ENCODE data around the gene RAC2. TPM values are rescaled to one million over a fixed set of nuclear protein-coding genes. Genes with fewer than 3 reads are reported as not detected.

Gene RAC2
- total and polyA plus RNA-seq, 2 of the 8 experiments (the other 6 are each of a cell fraction or from before 2014, with no cell fraction given): 2.3 to 4.3 TPM

DNA sequence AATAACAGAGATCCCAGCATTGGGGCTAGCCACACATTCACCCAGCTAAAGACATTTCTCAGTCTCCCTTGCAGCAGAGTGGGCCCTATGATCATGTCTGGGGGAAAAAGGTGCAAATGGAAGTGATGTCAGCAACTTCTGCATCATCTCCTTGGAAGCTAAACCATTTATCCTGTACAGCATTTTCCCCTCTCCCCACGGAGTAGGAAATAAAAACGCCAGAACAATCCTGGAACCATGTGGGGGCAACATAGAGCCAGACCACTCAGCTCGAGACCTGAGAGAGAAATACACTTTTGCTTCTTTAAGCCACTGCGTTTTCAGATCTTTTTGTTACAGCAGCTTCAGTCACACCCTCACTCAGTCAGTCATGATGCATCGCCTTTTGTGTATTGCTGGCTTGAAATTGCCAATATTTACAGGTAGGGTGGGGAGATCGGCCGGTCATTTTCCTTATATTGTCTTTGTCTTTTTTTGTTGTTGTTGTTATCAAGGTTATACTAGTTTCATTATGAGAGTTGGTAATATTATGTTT lies 9.1 kb upstream of the RAC2 start:
- H2AFZ ChIP-seq (ENCODE audit: low read length): no peak overlapping the region; the same call in 1 of the 2 replicates

More for the DNA sequence above, 9.1 kb upstream of the RAC2 start:
- Histone ChIP-seq H2BK5ac (ENCODE audit: low read depth, low read length) (no peak overlapping the region), H3K18ac (ENCODE audit: extremely low read depth, low read length) (no peak overlapping the region), H3K27me3 (replicated peaks in 1 of 4; ENCODE audit: control insufficient read depth in 3 of 4, extremely low read depth in 1 of 4, insufficient read depth in 3 of 4, low read length in 3 of 4) (no peaks in the 10 kb centered on the region), H2BK15ac (ENCODE audit: low read length) (no peak overlapping the region), H3K4me3 (ENCODE audit: extremely low read depth in 1 of 4, insufficient read depth in 2 of 4, low read depth in 3 of 4, low read length in 4 of 4) (no peak overlapping the region), H2BK12ac (ENCODE audit: low read depth, low read length) (no peak overlapping the region), H3K4me2 (ENCODE audit: insufficient read depth in 1 of 2, low read depth in 2 of 2, low read length in 2 of 2) (no peak overlapping the region), H3K79me2 (ENCODE audit: control insufficient read depth in 1 of 2, insufficient read depth in 2 of 2, low read length in 2 of 2) (no peaks in the 10 kb centered on the region), H3K56ac (replicated peaks; ENCODE audit: insufficient read length, low read depth, low read length) (no peak overlapping the region), H3K9ac (replicated peaks in 1 of 4; ENCODE audit: extremely low read depth in 1 of 4, low read depth in 3 of 4, low read length in 3 of 4) (no peak overlapping the region), H3K4ac (replicated peaks; ENCODE audit: insufficient read length, low read depth, low read length) (no peak overlapping the region), H3K79me1 (ENCODE audit: low read depth, low read length) (no peaks in the 10 kb centered on the region), H3K23me2 (ENCODE audit: low read depth, low read length) (no peaks in the 10 kb centered on the region), H3K23ac (ENCODE audit: insufficient read length) (no peak overlapping the region), H3K9me3 (ENCODE audit: insufficient read depth in 2 of 2, low read depth in 1 of 2, low read length in 1 of 2) (no peaks in the 10 kb centered on the region), H2BK20ac (ENCODE audit: low read length) (no peak overlapping the region), H4K5ac (ENCODE audit: insufficient read length, low read depth, low read length) (no peak overlapping the region), H3K14ac (ENCODE audit: insufficient read length) (no peak overlapping the region), H4K91ac (replicated peaks; ENCODE audit: insufficient read length, low read length) (no peak overlapping the region), H2BK120ac (replicated peaks; ENCODE audit: low read depth, low read length) (no peak overlapping the region), H3K27ac (ENCODE audit: low read depth, low read length) (no peak overlapping the region), H2AK5ac (ENCODE audit: low read depth, low read length) (no peak overlapping the region), H3K4me1 (replicated peaks in 1 of 4; ENCODE audit: control insufficient read depth in 3 of 4, insufficient read depth in 4 of 4, low read length in 3 of 4) (no peaks in the 10 kb centered on the region), H3K36me3 (ENCODE audit: control insufficient read depth in 2 of 4, insufficient read depth in 4 of 4, low read length in 3 of 4) (no peaks in the 10 kb centered on the region), H4K20me1 (replicated peaks in 1 of 2; ENCODE audit: control insufficient read depth in 1 of 2, insufficient read depth in 2 of 2, low read length in 2 of 2) (no peaks in the 10 kb centered on the region), H4K8ac (ENCODE audit: extremely low read depth, insufficient read depth, low read length) (no peak overlapping the region)
- POLR2A ChIA-PET (ENCODE audit: partially characterized antibody): interaction anchor here (1.1 kb wide), 1 partner anchor 53 kb away, joined by 3 read pairs; no protein-coding TSS in a partner anchor
- CTCF ChIA-PET (ENCODE audit: partially characterized antibody): interaction anchor here (0.8 to 1.5 kb wide), 5 partner anchors 9 to 122 kb away, joined by 3 to 4 read pairs (median 4); partner anchors contain the start of gene RAC2
- TF ChIP-seq, protein P1, sequence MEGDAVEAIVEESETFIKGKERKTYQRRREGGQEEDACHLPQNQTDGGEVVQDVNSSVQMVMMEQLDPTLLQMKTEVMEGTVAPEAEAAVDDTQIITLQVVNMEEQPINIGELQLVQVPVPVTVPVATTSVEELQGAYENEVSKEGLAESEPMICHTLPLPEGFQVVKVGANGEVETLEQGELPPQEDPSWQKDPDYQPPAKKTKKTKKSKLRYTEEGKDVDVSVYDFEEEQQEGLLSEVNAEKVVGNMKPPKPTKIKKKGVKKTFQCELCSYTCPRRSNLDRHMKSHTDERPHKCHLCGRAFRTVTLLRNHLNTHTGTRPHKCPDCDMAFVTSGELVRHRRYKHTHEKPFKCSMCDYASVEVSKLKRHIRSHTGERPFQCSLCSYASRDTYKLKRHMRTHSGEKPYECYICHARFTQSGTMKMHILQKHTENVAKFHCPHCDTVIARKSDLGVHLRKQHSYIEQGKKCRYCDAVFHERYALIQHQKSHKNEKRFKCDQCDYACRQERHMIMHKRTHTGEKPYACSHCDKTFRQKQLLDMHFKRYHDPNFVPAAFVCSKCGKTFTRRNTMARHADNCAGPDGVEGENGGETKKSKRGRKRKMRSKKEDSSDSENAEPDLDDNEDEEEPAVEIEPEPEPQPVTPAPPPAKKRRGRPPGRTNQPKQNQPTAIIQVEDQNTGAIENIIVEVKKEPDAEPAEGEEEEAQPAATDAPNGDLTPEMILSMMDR (IDR thresholded peaks at IDR 0.05; ENCODE audit: control extremely low read depth in 1 of 3, insufficient read depth in 1 of 3, low read depth in 1 of 3, low read length in 3 of 3): peak in 1 of 3 experiments; percentile 42; a peak in 1 of 4 replicates
- TF ChIP-seq SRF (IDR thresholded peaks at IDR 0.05; ENCODE audit: low read depth, low read length): no peak
- DNase-seq (ENCODE audit: low read depth in 1 of 2, low spot score in 2 of 2) (no peak), FAIRE-seq (no peak)
- WGBS, 2 experiments (ENCODE audit: extremely low coverage in 1 of 2, insufficient coverage in 1 of 2, insufficient read length in 1 of 2, insufficient replicate concordance in 2 of 2, low coverage in 1 of 2, low lambda C conversion rate in 2 of 2, missing lambda C conversion rate in 1 of 2): 63% methylated on average over 7 of the region's 7 CpGs; no CpG with 5 or more reads in 1 of the 2 experiments
